Mammary epithelial cell (primary cell): ENCODE data around the gene ZNF264.

Experiments
- CTCF ChIP-seq, 2 donors: IDR thresholded peaks in 1 of 2; conservative IDR thresholded peaks in 1 of 2; 2 replicates each; pipeline ENCODE4 v1.5.1; 2011 to 2012; ENCODE audit warnings: inconsistent platforms in 2 of 2, low read length in 2 of 2, mild to moderate bottlenecking in 2 of 2, control low read depth in 1 of 2, low read depth in 1 of 2; ENCODE audit not compliant: insufficient read depth in 1 of 2; ENCODE audit errors: extremely low read depth in 1 of 2
- EZH2 ChIP-seq: IDR thresholded peaks from 2 replicates; pipeline ENCODE4 v1.6.1; 2012; ENCODE audit warnings: low read length, inconsistent platforms, borderline replicate concordance

- no peak for TF ChIP-seq CTCF (conservative IDR thresholded peaks at IDR 0.05 in 1 of 2, IDR thresholded peaks at IDR 0.05 in 1 of 2; ENCODE audit: extremely low read depth in 1 of 2, insufficient read depth in 1 of 2, low read depth in 1 of 2, low read length in 2 of 2)
- no peak for TF ChIP-seq EZH2
Measured at GRCh38 chr19:57202160-57202559, 10.9 kb downstream of the ZNF264 start.
